ENCODE data around the gene KCNC3. TPM values are rescaled to one million over a fixed set of nuclear protein-coding genes. Genes with fewer than 3 reads are reported as not detected.

Gene KCNC3
- total RNA-seq, 2 experiments from 2014 or later, result 1.6 to 2.0 TPM

- H3K27me3 Mint-ChIP-seq, result peaks cover 20% of the 10 kb centered on the region
Measured at GRCh38 chr19:50273821-50274220, 55.4 kb downstream of the KCNC3 start.

GRCh38 chr19:50272263-50272897, 56.8 kb downstream of the KCNC3 start:
- no peak overlapping the region for H3K4me3 ChIP-seq (ENCODE audit: low read length)
- POLR2A ChIA-PET, result no interaction called here
- CTCF ChIA-PET, result interaction anchor here (1.7 kb wide), 1 partner anchor 20 kb away, joined by 3 read pairs; no protein-coding TSS in a partner anchor
- H3K4me1 Mint-ChIP-seq (ENCODE audit: low read depth), result no peaks in the 10 kb centered on the region
- no peak for TF ChIP-seq CTCF (IDR thresholded peaks at IDR 0.05)
- DNase-seq, result no peak
- no peaks in the 10 kb centered on the region for H3K4me1 ChIP-seq (ENCODE audit: insufficient read depth, low read length)
- peaks cover 0 to 9% of the 10 kb centered on the region in 2 experiments for H3K27me3 ChIP-seq (ENCODE audit: control insufficient read depth in 1 of 2, insufficient read depth in 2 of 2, low read length in 2 of 2)
- H3K9me3 Mint-ChIP-seq, result no peaks in the 10 kb centered on the region
- H3K4me3 Mint-ChIP-seq, result no peak overlapping the region
- H3K36me3 Mint-ChIP-seq (ENCODE audit: low read depth), result no peaks in the 10 kb centered on the region
- H3K27ac Mint-ChIP-seq, result no peak overlapping the region
- peaks cover 0 to 13% of the 10 kb centered on the region in 2 experiments for H3K9me3 ChIP-seq (ENCODE audit: control insufficient read depth in 1 of 2, insufficient read depth in 1 of 2, low read length in 2 of 2)
- intact Hi-C loops (cut with DNase I, micrococcal nuclease), result no loop called here
- H3K36me3 ChIP-seq (ENCODE audit: insufficient read depth, low read length), result no peaks in the 10 kb centered on the region
- ATAC-seq (ENCODE audit: poor library complexity), result no peak
- peaks cover 28% of the 10 kb centered on the region for H3K27me3 Mint-ChIP-seq
- no peak overlapping the region for H3K27ac ChIP-seq (ENCODE audit: low read depth in 1 of 2, low read length in 2 of 2)

More at GRCh38 chr19:50273821-50274220, 55.4 kb downstream of the KCNC3 start:
- Histone ChIP-seq H3K27me3 (ENCODE audit: control insufficient read depth in 1 of 2, insufficient read depth in 2 of 2, low read length in 2 of 2) (peaks cover 0 to 6% of the 10 kb centered on the region in 2 experiments), H3K4me3 (ENCODE audit: low read length) (no peak overlapping the region), H3K27ac (ENCODE audit: low read depth in 1 of 2, low read length in 2 of 2) (no peak overlapping the region), H3K4me1 (ENCODE audit: insufficient read depth, low read length) (no peaks in the 10 kb centered on the region), H3K36me3 (ENCODE audit: insufficient read depth, low read length) (no peaks in the 10 kb centered on the region), H3K9me3 (ENCODE audit: control insufficient read depth in 1 of 2, insufficient read depth in 1 of 2, low read length in 2 of 2) (peaks cover 0 to 10% of the 10 kb centered on the region in 2 experiments)
- ChIA-PET POLR2A (no interaction called here), CTCF (interaction anchor here (1.7 kb wide), 1 partner anchor 21 kb away, joined by 3 read pairs; no protein-coding TSS in a partner anchor)
- Mint-ChIP-seq H3K9me3 (no peaks in the 10 kb centered on the region), H3K4me1 (ENCODE audit: low read depth) (no peaks in the 10 kb centered on the region), H3K36me3 (ENCODE audit: low read depth) (no peaks in the 10 kb centered on the region), H3K27ac (no peak overlapping the region), H3K4me3 (no peak overlapping the region)
- TF ChIP-seq CTCF (IDR thresholded peaks at IDR 0.05), result no peak
- intact Hi-C loops (cut with DNase I, micrococcal nuclease), result no loop called here
- ATAC-seq (ENCODE audit: poor library complexity), result no peak
- DNase-seq, result no peak

GRCh38 chr19:50269653-50270052, 59.5 kb downstream of the KCNC3 start:
- Mint-ChIP-seq H3K27ac (no peak overlapping the region), H3K9me3 (no peaks in the 10 kb centered on the region), H3K4me1 (ENCODE audit: low read depth) (no peaks in the 10 kb centered on the region), H3K4me3 (no peak overlapping the region), H3K27me3 (peaks cover 39% of the 10 kb centered on the region), H3K36me3 (ENCODE audit: low read depth) (no peaks in the 10 kb centered on the region)
- peaks cover 0 to 3% of the 10 kb centered on the region in 2 experiments for H3K27me3 ChIP-seq (ENCODE audit: control insufficient read depth in 1 of 2, insufficient read depth in 2 of 2, low read length in 2 of 2)
- H3K36me3 ChIP-seq (ENCODE audit: insufficient read depth, low read length), result no peaks in the 10 kb centered on the region
- H3K27ac ChIP-seq (ENCODE audit: low read depth in 1 of 2, low read length in 2 of 2), result no peak overlapping the region
- ATAC-seq (ENCODE audit: poor library complexity) (no peak), DNase-seq (no peak)
- TF ChIP-seq CTCF (IDR thresholded peaks at IDR 0.05), result no peak
- no peak overlapping the region for H3K4me3 ChIP-seq (ENCODE audit: low read length)
- POLR2A ChIA-PET, result no interaction called here
- intact Hi-C loops (cut with DNase I, micrococcal nuclease), result no loop called here
- H3K4me1 ChIP-seq (ENCODE audit: insufficient read depth, low read length), result no peaks in the 10 kb centered on the region
- CTCF ChIA-PET, result no interaction called here
- H3K9me3 ChIP-seq (ENCODE audit: control insufficient read depth in 1 of 2, insufficient read depth in 1 of 2, low read length in 2 of 2), result peaks cover 0 to 13% of the 10 kb centered on the region in 2 experiments
